ENCODE measurements around the gene P4HB. TPM values are rescaled to one million over a fixed set of nuclear protein-coding genes. Genes with fewer than 3 reads are reported as not detected.

P4HB gene
- total and polyA plus RNA-seq, 8 donors: 485 to 935 (median 547) TPM

DNA sequence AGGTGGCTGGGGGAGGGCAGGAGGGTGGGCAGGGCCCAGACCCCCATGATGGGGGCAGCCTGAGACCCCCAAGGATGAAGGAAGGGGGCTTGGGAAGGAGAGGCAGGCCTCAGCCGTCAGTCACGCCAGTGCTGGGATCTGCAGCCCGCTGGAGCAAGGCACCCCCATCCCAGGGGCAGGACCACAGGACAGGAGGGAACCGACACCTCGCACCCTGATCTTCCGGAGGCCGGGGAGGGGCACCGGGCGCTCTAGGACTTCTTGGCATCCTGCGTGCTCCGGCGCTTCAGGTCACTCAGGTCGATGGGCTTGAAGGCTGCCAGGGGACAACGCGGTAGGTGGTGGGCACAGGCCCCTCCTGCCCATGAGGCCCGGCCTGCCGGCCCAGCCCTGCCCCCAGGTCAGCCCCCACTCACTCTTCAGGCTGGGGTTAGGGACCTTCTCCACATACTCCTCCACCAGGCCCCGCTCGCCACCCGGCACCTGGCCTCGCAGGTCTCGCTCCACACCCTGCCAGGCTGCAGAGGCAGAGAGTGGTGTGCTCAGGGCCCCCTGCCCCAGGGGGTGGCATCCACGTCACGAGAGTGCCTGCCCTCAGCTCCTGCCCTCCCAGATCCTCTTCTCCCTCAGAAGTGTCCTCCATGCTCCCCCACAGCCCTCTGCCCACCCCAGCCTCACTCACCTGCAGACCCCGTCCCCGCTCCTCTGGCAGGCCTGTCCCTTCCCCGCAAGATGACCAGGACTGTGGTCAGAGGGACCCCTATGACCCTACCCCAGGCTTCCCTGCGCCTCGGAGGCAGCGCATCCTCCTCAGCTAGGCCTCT, 37.1 kb downstream of the P4HB start:
- intact Hi-C loops (cut with DNase I): no loop called here
- Histone ChIP-seq H3K27ac (peak overlapping the region in 1 of 2 donors; percentile 76), H3K27me3 (peaks cover 0 to 9% of the 10 kb centered on the region in 2 donors), H3K4me3 (no peak overlapping the region), H3K9me3 (no peaks in the 10 kb centered on the region), H3K36me3 (peaks cover 0 to 26% of the 10 kb centered on the region in 2 donors), H3K4me1 (peaks cover 15 to 28% of the 10 kb centered on the region in 2 donors)
- ATAC-seq: no peak
- peak in 1 of 4 donors; percentile 58 for DNase-seq
- TF ChIP-seq, protein P1, sequence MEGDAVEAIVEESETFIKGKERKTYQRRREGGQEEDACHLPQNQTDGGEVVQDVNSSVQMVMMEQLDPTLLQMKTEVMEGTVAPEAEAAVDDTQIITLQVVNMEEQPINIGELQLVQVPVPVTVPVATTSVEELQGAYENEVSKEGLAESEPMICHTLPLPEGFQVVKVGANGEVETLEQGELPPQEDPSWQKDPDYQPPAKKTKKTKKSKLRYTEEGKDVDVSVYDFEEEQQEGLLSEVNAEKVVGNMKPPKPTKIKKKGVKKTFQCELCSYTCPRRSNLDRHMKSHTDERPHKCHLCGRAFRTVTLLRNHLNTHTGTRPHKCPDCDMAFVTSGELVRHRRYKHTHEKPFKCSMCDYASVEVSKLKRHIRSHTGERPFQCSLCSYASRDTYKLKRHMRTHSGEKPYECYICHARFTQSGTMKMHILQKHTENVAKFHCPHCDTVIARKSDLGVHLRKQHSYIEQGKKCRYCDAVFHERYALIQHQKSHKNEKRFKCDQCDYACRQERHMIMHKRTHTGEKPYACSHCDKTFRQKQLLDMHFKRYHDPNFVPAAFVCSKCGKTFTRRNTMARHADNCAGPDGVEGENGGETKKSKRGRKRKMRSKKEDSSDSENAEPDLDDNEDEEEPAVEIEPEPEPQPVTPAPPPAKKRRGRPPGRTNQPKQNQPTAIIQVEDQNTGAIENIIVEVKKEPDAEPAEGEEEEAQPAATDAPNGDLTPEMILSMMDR (IDR thresholded peaks at IDR 0.05): no peak

DNA sequence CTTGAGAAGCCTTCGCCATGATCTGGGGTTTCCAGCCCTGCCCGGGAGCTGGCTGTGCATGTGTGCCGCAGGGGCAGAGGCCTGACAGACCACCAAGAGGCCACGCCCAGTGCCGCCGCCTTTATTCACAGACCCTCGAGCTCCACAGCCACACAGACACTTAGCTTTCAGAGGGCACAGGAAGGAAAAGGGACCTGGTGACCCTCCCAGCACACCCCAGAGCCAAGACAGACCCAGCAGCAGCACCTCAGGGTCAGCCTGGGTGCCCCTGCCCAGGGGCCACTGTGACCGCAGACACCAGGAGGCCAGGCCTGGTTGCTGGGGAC, 38.1 kb downstream of the P4HB start:
- peaks cover 0 to 10% of the 10 kb centered on the region in 2 donors for H3K27me3 ChIP-seq
- peak overlapping the region; percentile 61 to 76 for H3K27ac ChIP-seq
- ATAC-seq (no peak), DNase-seq (no peak)
- intact Hi-C loops (cut with DNase I): no loop called here
- no peaks in the 10 kb centered on the region for H3K9me3 ChIP-seq
- H3K4me3 ChIP-seq: no peak overlapping the region
- H3K36me3 ChIP-seq: peaks cover 0 to 26% of the 10 kb centered on the region in 2 donors
- peaks cover 15 to 28% of the 10 kb centered on the region in 2 donors for H3K4me1 ChIP-seq
- TF ChIP-seq, protein P1 (IDR thresholded peaks at IDR 0.05): no peak

DNA sequence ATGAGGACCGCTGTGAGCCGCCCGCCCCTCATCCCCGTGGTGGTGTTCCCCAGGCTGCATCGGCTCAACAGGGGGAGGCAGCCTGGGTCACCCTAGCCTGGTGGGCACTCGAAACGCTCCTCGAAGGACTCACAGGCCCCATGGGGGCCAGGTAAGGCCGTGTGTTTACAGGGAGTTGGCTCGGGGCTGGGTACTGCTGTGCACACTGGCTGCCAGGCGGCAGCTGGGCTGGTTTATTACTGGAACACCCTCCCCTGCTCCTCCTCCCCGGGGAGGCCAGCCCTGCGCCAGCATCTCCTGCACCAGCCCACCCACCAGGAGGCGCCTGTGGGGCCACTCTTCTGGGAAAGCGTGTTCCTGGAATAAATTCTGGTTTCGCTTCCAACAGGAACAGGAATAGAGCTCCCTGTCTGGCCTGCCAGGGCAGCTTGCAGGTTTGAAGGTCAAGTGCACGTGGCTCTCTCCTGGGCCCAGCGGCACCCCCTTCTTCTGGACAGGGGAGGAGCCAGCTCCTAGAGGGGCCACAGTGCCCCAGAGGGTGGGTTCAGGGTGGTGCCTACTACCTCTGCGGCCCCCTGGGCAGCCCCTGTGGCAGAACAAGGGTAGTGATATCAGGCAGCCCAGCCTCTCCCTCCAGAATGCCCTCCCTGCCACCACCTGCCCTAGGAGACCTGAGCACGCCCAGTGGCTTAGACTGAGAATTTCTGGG, 38.6 kb downstream of the P4HB start:
- Histone ChIP-seq H3K36me3 (peaks cover 0 to 26% of the 10 kb centered on the region in 2 donors), H3K27me3 (peaks cover 0 to 15% of the 10 kb centered on the region in 2 donors), H3K9me3 (no peaks in the 10 kb centered on the region), H3K4me3 (no peak overlapping the region), H3K4me1 (peaks cover 15 to 28% of the 10 kb centered on the region in 2 donors), H3K27ac (peak overlapping the region; percentile 61 to 76)
- TF ChIP-seq, protein P1 (IDR thresholded peaks at IDR 0.05): peak; percentile 40 to 71
- intact Hi-C loops (cut with DNase I): no loop called here
- peak; percentile 97 for ATAC-seq
- peak in 3 of 4 donors; percentile 39 to 92 (median 86) for DNase-seq

DNA sequence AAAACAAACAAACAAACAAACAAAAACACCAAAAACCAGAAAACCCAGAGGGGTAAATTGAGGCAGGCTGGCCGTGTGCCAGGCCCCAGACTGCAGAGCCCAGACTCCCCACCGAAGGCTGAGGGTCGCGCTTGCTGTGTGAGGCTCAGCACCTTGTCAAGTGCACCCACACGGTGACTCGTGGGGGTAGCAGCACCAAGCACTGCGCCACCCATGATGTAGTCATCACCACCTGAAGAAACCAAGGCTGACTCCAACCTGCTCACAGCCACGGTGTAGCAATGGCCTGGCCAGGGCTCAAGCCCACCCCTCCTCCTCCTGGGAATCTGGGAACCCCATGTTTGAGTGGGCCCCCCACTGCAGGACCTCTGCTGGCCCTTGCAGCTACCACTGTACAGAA, 39.2 kb downstream of the P4HB start:
- intact Hi-C loops (cut with DNase I): no loop called here
- H3K4me3 ChIP-seq: no peak overlapping the region
- ATAC-seq (no peak), DNase-seq (peak in 1 of 4 donors; percentile 69)
- H3K27ac ChIP-seq: peak overlapping the region; percentile 61 to 76
- H3K4me1 ChIP-seq: peaks cover 15 to 28% of the 10 kb centered on the region in 2 donors
- TF ChIP-seq, protein P1 (IDR thresholded peaks at IDR 0.05): no peak
- H3K27me3 ChIP-seq: peaks cover 0 to 21% of the 10 kb centered on the region in 2 donors
- peaks cover 0 to 26% of the 10 kb centered on the region in 2 donors for H3K36me3 ChIP-seq
- no peaks in the 10 kb centered on the region for H3K9me3 ChIP-seq

DNA sequence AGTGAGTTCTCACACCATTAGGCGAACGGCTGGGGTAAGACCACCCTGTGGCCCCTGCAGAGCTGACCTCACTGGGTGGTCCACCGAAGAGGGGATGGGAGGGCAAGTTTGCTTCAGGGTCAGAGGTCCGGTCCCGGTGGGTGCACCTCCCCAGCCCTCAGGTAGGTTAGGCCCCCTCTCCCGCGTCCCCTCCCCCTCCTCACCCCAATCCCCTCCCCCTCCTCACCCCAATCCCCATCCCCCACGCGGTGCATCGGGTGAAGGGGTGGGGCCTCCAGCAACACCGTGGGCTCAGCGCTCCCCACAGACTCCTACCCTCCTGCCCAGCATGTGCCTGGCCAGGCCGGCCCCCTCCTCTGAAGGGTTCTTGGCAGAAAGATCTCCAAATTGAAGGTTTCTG, 40.6 kb downstream of the P4HB start:
- TF ChIP-seq, protein P1 (IDR thresholded peaks at IDR 0.05): no peak
- DNase-seq (no peak), ATAC-seq (no peak)
- Histone ChIP-seq H3K4me3 (no peak overlapping the region), H3K27ac (no peak overlapping the region), H3K27me3 (peaks cover 0 to 31% of the 10 kb centered on the region in 2 donors), H3K9me3 (no peaks in the 10 kb centered on the region), H3K4me1 (peaks cover 15 to 22% of the 10 kb centered on the region in 2 donors), H3K36me3 (peaks cover 0 to 26% of the 10 kb centered on the region in 2 donors)
- intact Hi-C loops (cut with DNase I): no loop called here
